Measurements from ENCODE around the gene HLF. TPM values are rescaled to one million over a fixed set of nuclear protein-coding genes. Genes with fewer than 3 reads are reported as not detected.

HLF gene
- total RNA-seq, 1 donor, result not detected

DNA sequence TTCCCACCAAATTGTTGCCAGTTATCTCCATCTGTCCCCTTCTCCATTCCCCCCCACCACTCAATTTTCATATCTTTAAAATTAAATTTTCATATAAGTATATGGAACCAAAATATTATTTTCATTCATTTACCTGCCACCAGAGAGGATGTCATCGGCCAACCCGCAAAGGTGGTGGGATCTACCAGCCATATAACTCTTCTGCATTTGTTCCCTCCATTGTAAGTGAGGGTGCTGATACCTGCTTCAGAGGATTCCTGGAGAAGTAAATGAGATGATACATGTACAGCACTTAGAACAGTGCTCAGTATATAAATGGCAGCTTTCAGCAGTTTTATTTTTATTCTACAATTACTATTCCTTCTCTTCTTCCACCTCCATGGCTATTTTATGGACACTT lies 15.0 kb downstream of the HLF start:
- DNase-seq (ENCODE audit: low read depth), result no peak
- H3K4me3 ChIP-seq (ENCODE audit: low read depth, low read length), result no peak overlapping the region
- TF ChIP-seq, protein P1, sequence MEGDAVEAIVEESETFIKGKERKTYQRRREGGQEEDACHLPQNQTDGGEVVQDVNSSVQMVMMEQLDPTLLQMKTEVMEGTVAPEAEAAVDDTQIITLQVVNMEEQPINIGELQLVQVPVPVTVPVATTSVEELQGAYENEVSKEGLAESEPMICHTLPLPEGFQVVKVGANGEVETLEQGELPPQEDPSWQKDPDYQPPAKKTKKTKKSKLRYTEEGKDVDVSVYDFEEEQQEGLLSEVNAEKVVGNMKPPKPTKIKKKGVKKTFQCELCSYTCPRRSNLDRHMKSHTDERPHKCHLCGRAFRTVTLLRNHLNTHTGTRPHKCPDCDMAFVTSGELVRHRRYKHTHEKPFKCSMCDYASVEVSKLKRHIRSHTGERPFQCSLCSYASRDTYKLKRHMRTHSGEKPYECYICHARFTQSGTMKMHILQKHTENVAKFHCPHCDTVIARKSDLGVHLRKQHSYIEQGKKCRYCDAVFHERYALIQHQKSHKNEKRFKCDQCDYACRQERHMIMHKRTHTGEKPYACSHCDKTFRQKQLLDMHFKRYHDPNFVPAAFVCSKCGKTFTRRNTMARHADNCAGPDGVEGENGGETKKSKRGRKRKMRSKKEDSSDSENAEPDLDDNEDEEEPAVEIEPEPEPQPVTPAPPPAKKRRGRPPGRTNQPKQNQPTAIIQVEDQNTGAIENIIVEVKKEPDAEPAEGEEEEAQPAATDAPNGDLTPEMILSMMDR (IDR thresholded peaks at IDR 0.05; ENCODE audit: insufficient read depth, low read depth, low read length), result no peak

DNA sequence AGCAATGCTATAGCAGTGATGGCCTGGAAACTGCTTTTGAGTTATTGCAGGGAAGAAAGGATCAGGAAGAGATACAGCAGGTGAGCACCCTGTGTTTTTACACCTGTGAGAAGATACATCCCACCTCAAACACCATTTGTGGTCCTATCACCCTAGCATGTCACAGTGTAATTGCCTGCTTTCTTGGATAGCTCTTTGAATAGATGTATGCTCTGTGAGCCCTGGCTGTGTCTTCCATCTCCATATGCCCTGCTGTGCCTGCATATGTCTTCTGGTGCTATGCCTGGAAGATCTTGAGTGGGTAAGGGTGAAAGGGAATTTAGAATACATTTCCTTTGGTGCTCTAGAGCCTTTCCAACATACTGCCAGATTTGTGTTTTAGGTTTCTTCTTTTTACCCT lies 15.5 kb downstream of the HLF start:
- TF ChIP-seq, protein P1 (IDR thresholded peaks at IDR 0.05; ENCODE audit: insufficient read depth, low read depth, low read length), result no peak
- H3K4me3 ChIP-seq (ENCODE audit: low read depth, low read length), result no peak overlapping the region

DNA sequence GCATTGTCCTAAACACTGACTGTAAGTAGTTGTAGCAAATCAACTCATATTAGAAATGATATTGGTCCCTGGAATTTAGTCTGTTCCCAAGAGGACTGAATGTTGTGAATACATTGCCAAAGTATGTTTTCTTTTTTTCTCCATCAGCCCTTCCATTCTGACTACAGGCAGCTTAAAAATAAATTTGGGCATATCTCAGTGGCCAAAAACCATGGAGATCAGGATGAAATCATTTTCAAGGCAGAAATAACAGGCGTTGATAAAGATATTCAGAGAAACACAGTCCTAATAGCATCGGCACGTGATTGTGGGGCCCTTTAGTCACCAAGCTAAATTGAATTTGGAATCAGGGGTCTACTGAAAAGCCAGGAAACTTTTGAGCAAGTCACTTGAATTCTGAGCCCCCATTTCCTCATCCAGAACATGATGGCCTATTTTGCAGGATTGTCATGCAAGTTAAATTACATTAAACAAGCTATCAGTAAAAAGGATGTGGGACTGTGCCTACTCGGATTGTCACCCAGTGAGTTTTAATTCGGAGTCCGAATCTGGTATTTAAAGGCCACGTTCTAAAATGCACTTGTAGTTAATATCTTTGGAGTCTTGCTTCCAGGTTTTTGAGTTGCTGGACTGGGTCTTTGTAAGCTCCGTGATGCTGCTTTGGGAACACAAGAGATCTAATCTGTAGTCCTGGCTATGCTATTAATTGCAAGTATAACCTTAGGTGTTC lies 17.1 kb downstream of the HLF start:
- no peak for DNase-seq (ENCODE audit: low read depth)
- TF ChIP-seq, protein P1 (IDR thresholded peaks at IDR 0.05; ENCODE audit: insufficient read depth, low read depth, low read length), result no peak
- no peak overlapping the region for H3K4me3 ChIP-seq (ENCODE audit: low read depth, low read length)

More for the DNA sequence above, 15.5 kb downstream of the HLF start:
- no peak for DNase-seq (ENCODE audit: low read depth)

DNA sequence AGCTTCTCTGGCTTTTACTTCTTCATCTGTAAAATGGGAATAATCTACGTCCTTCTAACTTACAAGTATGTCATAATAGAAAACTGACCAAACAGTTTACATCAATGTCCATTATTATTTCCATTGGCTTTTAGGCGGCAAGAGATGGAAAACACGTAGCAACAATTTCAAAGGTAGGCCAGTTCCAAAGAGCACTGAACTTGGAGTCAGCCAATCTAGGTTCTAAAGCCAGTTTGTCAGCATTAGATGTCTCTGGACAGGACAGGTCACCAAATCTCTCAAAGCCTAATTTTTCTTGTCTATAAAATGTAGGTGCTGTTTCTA lies 17.6 kb downstream of the HLF start:
- TF ChIP-seq, protein P1 (IDR thresholded peaks at IDR 0.05; ENCODE audit: insufficient read depth, low read depth, low read length), result no peak
- no peak for DNase-seq (ENCODE audit: low read depth)
- H3K4me3 ChIP-seq (ENCODE audit: low read depth, low read length), result no peak overlapping the region

DNA sequence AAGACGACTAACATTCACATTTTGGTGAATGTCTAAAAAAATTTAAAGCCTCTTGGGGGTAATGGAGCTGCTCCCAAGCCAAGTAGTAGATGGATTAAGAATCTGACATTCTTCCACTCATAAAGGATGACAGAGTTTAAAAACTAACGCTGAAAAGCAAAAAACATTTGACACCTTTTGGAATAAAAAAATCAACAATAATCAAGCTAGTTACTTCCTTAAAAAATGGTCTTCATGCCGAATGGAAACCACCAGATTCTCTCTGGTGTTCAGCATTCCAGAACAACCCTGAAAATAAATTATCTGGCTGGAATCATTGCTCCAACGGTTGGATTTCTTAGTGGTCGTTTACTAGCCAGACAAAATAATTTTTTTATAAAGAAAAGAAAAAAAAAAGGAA lies 18.0 kb downstream of the HLF start:
- TF ChIP-seq, protein P1 (IDR thresholded peaks at IDR 0.05; ENCODE audit: insufficient read depth, low read depth, low read length), result no peak
- no peak overlapping the region for H3K4me3 ChIP-seq (ENCODE audit: low read depth, low read length)
- DNase-seq (ENCODE audit: low read depth), result no peak

DNA sequence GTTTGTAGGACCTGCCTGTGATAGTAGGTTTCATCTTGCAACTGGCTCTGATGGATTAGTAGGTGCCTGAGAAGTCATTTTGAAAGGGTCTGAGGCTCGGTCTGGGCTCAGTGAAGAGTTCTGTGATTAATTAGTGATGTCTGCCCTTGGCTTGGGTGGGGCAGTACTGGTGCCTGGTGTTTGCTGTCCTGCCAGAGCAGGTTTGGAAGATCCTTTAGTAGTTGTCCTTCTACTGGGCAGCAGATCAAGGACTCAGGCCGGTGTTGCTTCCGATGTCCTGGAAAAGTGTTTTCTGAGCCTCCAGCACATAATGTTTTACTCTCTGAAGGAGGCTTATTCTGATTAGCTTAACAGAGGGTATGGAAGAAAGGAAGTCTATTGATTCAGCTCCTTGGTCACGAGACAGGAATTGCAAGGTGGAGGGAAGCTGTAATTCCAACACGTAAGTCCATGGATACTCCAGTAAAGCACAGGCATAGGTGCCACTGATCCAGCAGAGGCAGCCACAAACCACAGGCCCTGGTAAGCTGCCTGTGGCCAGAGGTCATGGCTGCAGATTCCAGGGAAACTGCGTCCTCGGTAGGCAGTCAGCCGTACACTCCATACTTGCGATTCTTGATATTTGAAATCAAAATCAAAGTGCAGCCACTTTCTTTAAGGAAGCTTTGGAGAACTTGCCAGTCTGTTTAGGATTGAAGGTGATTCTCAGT lies 18.7 kb downstream of the HLF start:
- no peak for DNase-seq (ENCODE audit: low read depth)
- H3K4me3 ChIP-seq (ENCODE audit: low read depth, low read length), result no peak overlapping the region
- TF ChIP-seq, protein P1 (IDR thresholded peaks at IDR 0.05; ENCODE audit: insufficient read depth, low read depth, low read length), result no peak

Measured in fibroblast of villous mesenchyme (primary cell).